Mucosa of stomach (tissue), 1 donor: Measurements from ENCODE around the gene B4GALNT4.
"Not testable (repeated sequence)": the region's sequence is repeated elsewhere in the genome, so short reads cannot be mapped to it uniquely, and the experiment has no call there.

ENCODE experiments used
- H3K27me3 ChIP-seq: one replicate; pipeline ENCODE4 v1.7.0; 2013; ENCODE audit warnings: mild to moderate bottlenecking, low read length; ENCODE audit not compliant: control insufficient read depth, insufficient read depth
- H3K36me3 ChIP-seq: one replicate; pipeline ENCODE4 v1.7.0; 2013; ENCODE audit warnings: low read length; ENCODE audit not compliant: control insufficient read depth, insufficient read depth
- H3K4me1 ChIP-seq: one replicate; pipeline ENCODE4 v1.7.0; 2013; ENCODE audit warnings: mild to moderate bottlenecking, low read length; ENCODE audit not compliant: control insufficient read depth, insufficient read depth
- H3K4me3 ChIP-seq: one replicate; pipeline ENCODE4 v1.7.0; 2013; ENCODE audit warnings: low read length
- H3K9ac ChIP-seq: one replicate; pipeline ENCODE4 v1.7.0; 2013; ENCODE audit warnings: mild to moderate bottlenecking, low read length, moderate library complexity
- H3K9me3 ChIP-seq: one replicate; pipeline ENCODE4 v1.7.0; 2013; ENCODE audit warnings: mild to moderate bottlenecking, low read length, moderate library complexity; ENCODE audit not compliant: control insufficient read depth
- donor health status: Pancreatic carcinoma.

Gene B4GALNT4

GRCh38 chr11:340539-341512, 28.5 kb upstream of the B4GALNT4 start:
- Histone ChIP-seq H3K4me3 (no peak overlapping the region), H3K4me1 (peaks cover 8% of the 10 kb centered on the region), H3K27me3 (no peaks in the 10 kb centered on the region), H3K36me3 (no peaks in the 10 kb centered on the region), H3K9me3 (no peaks in the 10 kb centered on the region), H3K9ac (no peak overlapping the region)

- Histone ChIP-seq H3K27me3 (no peaks in the 10 kb centered on the region), H3K9ac (no peak overlapping the region), H3K36me3 (no peaks in the 10 kb centered on the region), H3K4me1 (no peaks in the 10 kb centered on the region), H3K9me3 (no peaks in the 10 kb centered on the region), H3K4me3 (no peak overlapping the region)
Measured at GRCh38 chr11:342328-342727, 27.0 kb upstream of the B4GALNT4 start.

- no peaks in the 10 kb centered on the region for H3K4me1 ChIP-seq
- no peak overlapping the region for H3K4me3 ChIP-seq
- H3K36me3 ChIP-seq: no peaks in the 10 kb centered on the region
- no peaks in the 10 kb centered on the region for H3K27me3 ChIP-seq
- H3K9me3 ChIP-seq: no peaks in the 10 kb centered on the region
- no peak overlapping the region for H3K9ac ChIP-seq
Measured at GRCh38 chr11:344836-345578, 24.3 kb upstream of the B4GALNT4 start.

GRCh38 chr11:346529-346928, 22.8 kb upstream of the B4GALNT4 start:
- Histone ChIP-seq H3K4me1 (peaks cover 4% of the 10 kb centered on the region), H3K4me3 (no peak overlapping the region), H3K27me3 (no peaks in the 10 kb centered on the region), H3K9ac (no peak overlapping the region), H3K9me3 (no peaks in the 10 kb centered on the region), H3K36me3 (no peaks in the 10 kb centered on the region)

- H3K9me3 ChIP-seq, H3K9ac ChIP-seq, H3K27me3 ChIP-seq, H3K36me3 ChIP-seq, H3K4me3 ChIP-seq: not testable (repeated sequence)
- H3K4me1 ChIP-seq: peaks cover 17% of the 10 kb centered on the region
Measured at GRCh38 chr11:349270-349954, 19.9 kb upstream of the B4GALNT4 start.

GRCh38 chr11:350033-350722, 19.1 kb upstream of the B4GALNT4 start:
- not testable (repeated sequence) for H3K9me3 ChIP-seq, H3K4me3 ChIP-seq, H3K27me3 ChIP-seq, H3K9ac ChIP-seq, H3K36me3 ChIP-seq
- peaks cover 19% of the 10 kb centered on the region for H3K4me1 ChIP-seq

- H3K9ac ChIP-seq: no peak overlapping the region
- no peaks in the 10 kb centered on the region for H3K27me3 ChIP-seq
- peaks cover 25% of the 10 kb centered on the region for H3K4me1 ChIP-seq
- no peaks in the 10 kb centered on the region for H3K36me3 ChIP-seq
- H3K4me3 ChIP-seq: no peak overlapping the region
- H3K9me3 ChIP-seq: no peaks in the 10 kb centered on the region
Measured at GRCh38 chr11:350723-351255, 18.5 kb upstream of the B4GALNT4 start.

GRCh38 chr11:351411-351810, 17.9 kb upstream of the B4GALNT4 start:
- H3K27me3 ChIP-seq: no peaks in the 10 kb centered on the region
- H3K36me3 ChIP-seq: no peaks in the 10 kb centered on the region
- H3K9ac ChIP-seq: no peak overlapping the region

GRCh38 chr11:352456-353031, 16.8 kb upstream of the B4GALNT4 start:
- H3K36me3 ChIP-seq: no peaks in the 10 kb centered on the region
- H3K27me3 ChIP-seq: no peaks in the 10 kb centered on the region
- peaks cover 25% of the 10 kb centered on the region for H3K4me1 ChIP-seq
- H3K9ac ChIP-seq: peak overlapping the region; percentile 22
- H3K4me3 ChIP-seq: no peak overlapping the region
- H3K9me3 ChIP-seq: no peaks in the 10 kb centered on the region

More at GRCh38 chr11:351411-351810, 17.9 kb upstream of the B4GALNT4 start:
- Histone ChIP-seq H3K4me1 (peaks cover 25% of the 10 kb centered on the region), H3K9me3 (no peaks in the 10 kb centered on the region), H3K4me3 (no peak overlapping the region)

GRCh38 chr11:353179-353873, 16.0 kb upstream of the B4GALNT4 start:
- H3K4me3 ChIP-seq: no peak overlapping the region
- peak overlapping the region; percentile 22 for H3K9ac ChIP-seq
- H3K36me3 ChIP-seq: no peaks in the 10 kb centered on the region
- H3K9me3 ChIP-seq: no peaks in the 10 kb centered on the region
- peaks cover 25% of the 10 kb centered on the region for H3K4me1 ChIP-seq
- H3K27me3 ChIP-seq: no peaks in the 10 kb centered on the region
